Neural cell (in vitro differentiated cells): ENCODE measurements around the gene FAF2.

Experiments used
- CTCF ChIP-seq: fragments of 450-650 bp; IDR thresholded peaks from 2 replicates; pipeline ENCODE4 v1.5.1; 2014; ENCODE audit warnings: antibody characterized with exemption, mild to moderate bottlenecking, moderate library complexity; ENCODE audit not compliant: poor library complexity, severe bottlenecking
- EP300 ChIP-seq: fragments of 450-650 bp; conservative IDR thresholded peaks from 2 replicates; pipeline ENCODE4 v1.6.1; 2014; ENCODE audit warnings: antibody characterized with exemption, mild to moderate bottlenecking, moderate library complexity; ENCODE audit not compliant: poor library complexity, severe bottlenecking
- SMC3 ChIP-seq: fragments of 450-650 bp; conservative IDR thresholded peaks from 2 replicates; pipeline ENCODE4 v1.6.1; 2014; ENCODE audit warnings: antibody characterized with exemption, mild to moderate bottlenecking, moderate library complexity; ENCODE audit not compliant: poor library complexity
- TAF1 ChIP-seq: IDR thresholded peaks from 2 replicates; pipeline ENCODE4 v1.6.1; 2012; ENCODE audit warnings: low read depth

GRCh38 chr5:176529741-176530141 is 81.6 kb downstream of the FAF2 start:
- TF ChIP-seq CTCF (no peak), SMC3 (no peak), EP300 (no peak), TAF1 (no peak)
